Kidney (tissue), 14 donors: ENCODE results near the gene CTRL. TPM values are rescaled to one million over a fixed set of nuclear protein-coding genes. Genes with fewer than 3 reads are reported as not detected.
A peak's percentile ranks its signal among the peaks of the same experiment; 100 is the strongest.

Source experiments
- DNase-seq, 5 donors: peaks; one replicate each; pipeline ENCODE4 v3.0.0-alpha.2; 2013 to 2020
- FAIRE-seq: peaks from 2 replicates; lab custom pipeline; 2012; peaks lifted over from hg19 to GRCh38; lab: Jason Lieb, UNC
- H3K27ac ChIP-seq, 2 donors: one replicate each; pipeline ENCODE4 v1.7.0; 2013; ENCODE audit warnings: low read depth in 2 of 2, low read length in 2 of 2, inconsistent platforms in 1 of 2
- H3K27me3 ChIP-seq: one replicate; pipeline ENCODE4 v1.7.1; 2013; ENCODE audit warnings: low read length, inconsistent platforms; ENCODE audit not compliant: control insufficient read depth, insufficient read depth
- H3K36me3 ChIP-seq, 3 donors: one replicate each; pipeline versions ENCODE4 v1.7.0 to v1.7.1; 2013; ENCODE audit warnings: low read length in 3 of 3, control low read depth in 1 of 3, inconsistent platforms in 1 of 3; ENCODE audit not compliant: insufficient read depth in 3 of 3, control insufficient read depth in 2 of 3
- H3K4me1 ChIP-seq, 3 donors: one replicate each; pipeline versions ENCODE4 v1.7.0 to v1.7.1; 2013; ENCODE audit warnings: low read length in 3 of 3, inconsistent platforms in 1 of 3, low read depth in 1 of 3; ENCODE audit not compliant: control insufficient read depth in 2 of 3, insufficient read depth in 2 of 3
- H3K4me3 ChIP-seq, 3 donors: one replicate each; pipeline versions ENCODE4 v1.7.0 to v1.8.1; 2013; ENCODE audit warnings: low read length in 3 of 3, control low read depth in 1 of 3, inconsistent platforms in 1 of 3
- H3K9ac ChIP-seq, 3 donors: one replicate each; pipeline versions ENCODE4 v1.7.0 to v1.7.1; 2013; ENCODE audit warnings: low read length in 3 of 3, control low read depth in 1 of 3, inconsistent platforms in 1 of 3
- H3K9me3 ChIP-seq, 3 donors: one replicate each; pipeline versions ENCODE4 v1.7.0 to v1.7.1; 2013; ENCODE audit warnings: low read length in 3 of 3, control low read depth in 1 of 3, inconsistent platforms in 1 of 3; ENCODE audit not compliant: control insufficient read depth in 2 of 3, insufficient read depth in 1 of 3
- intact Hi-C: fragments of 100-400 bp; cut with DNase I; formaldehyde crosslinking; loops from one replicate; pipeline ENCODE4 v1.11.1; 2022
- polyA plus RNA-seq: library from polyadenylated mRNA; stranded (reverse); fragments of 350-450 nt; fragmentation: Illumina TruSeq; extraction: RNeasy Lipid Tissue Mini Kit (QIAGEN cat#74804); gene quantifications from one replicate; pipeline ENCODE4 v1.2.3, GENCODE V29; 2014; ENCODE audit warnings: low read depth, low replicate concordance; ENCODE audit not compliant: insufficient read depth
- total RNA-seq: library from RNA; stranded (reverse); fragmentation: NEBNext Ultra II Directional; extraction: Animal tissue kit (Norgen Biotek cat#: 25700); gene quantifications from one replicate; pipeline ENCODE4 v1.2.1, GENCODE V29; 2021
- TF ChIP-seq, protein P1 (sequence below): IDR thresholded peaks from 3 replicates; pipeline ENCODE4 v1.5.1; 2012; ENCODE audit warnings: mild to moderate bottlenecking, moderate library complexity, borderline replicate concordance; ENCODE audit not compliant: insufficient read depth; ENCODE audit errors: extremely low read depth
- donor health status: control.
- donor health status: control.
- donor health status: control.
- donor health status: control.
- donor health status: control.
- donor health status: DM: yes; HTN: yes; CAD: no.
- donor health status: Normal renal cell carcinoma (clear cell type).

Gene CTRL
- total and polyA plus RNA-seq, 2 donors from 2014 or later = 0.69 TPM; not detected in 1

DNA sequence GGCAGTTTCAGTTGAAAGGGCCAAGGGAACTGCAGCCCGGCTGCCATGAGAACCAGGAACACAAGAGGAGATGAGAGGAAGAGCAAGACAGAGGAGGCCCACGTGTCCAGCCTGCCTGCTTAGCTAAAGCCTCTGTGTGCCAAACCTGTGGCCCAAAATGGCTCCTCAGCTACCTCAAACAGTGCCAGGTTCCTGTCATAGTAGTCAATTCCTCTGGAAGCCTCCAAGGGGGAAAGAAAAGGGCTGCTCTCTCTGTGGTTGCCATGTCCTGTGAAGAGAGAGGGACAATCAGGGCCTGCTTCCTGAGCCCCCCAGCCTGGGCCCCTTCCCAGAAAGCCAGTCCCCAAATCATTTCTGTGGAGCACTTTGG, 31.6 kb upstream of the CTRL start:
- Histone ChIP-seq H3K27me3 (no peaks in the 10 kb centered on the region), H3K36me3 (peaks cover 3 to 33% (median 8%) of the 10 kb centered on the region in 3 donors), H3K9me3 (no peaks in the 10 kb centered on the region), H3K4me1 (peaks cover 0 to 41% (median 16%) of the 10 kb centered on the region in 3 donors), H3K9ac (no peak overlapping the region), H3K4me3 (peak overlapping the region in 1 of 3 donors; percentile 20), H3K27ac (no peak overlapping the region)
- intact Hi-C loops = no loop called here
- no peak for DNase-seq
- no peak for FAIRE-seq
- TF ChIP-seq, protein P1, sequence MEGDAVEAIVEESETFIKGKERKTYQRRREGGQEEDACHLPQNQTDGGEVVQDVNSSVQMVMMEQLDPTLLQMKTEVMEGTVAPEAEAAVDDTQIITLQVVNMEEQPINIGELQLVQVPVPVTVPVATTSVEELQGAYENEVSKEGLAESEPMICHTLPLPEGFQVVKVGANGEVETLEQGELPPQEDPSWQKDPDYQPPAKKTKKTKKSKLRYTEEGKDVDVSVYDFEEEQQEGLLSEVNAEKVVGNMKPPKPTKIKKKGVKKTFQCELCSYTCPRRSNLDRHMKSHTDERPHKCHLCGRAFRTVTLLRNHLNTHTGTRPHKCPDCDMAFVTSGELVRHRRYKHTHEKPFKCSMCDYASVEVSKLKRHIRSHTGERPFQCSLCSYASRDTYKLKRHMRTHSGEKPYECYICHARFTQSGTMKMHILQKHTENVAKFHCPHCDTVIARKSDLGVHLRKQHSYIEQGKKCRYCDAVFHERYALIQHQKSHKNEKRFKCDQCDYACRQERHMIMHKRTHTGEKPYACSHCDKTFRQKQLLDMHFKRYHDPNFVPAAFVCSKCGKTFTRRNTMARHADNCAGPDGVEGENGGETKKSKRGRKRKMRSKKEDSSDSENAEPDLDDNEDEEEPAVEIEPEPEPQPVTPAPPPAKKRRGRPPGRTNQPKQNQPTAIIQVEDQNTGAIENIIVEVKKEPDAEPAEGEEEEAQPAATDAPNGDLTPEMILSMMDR = no peak

DNA sequence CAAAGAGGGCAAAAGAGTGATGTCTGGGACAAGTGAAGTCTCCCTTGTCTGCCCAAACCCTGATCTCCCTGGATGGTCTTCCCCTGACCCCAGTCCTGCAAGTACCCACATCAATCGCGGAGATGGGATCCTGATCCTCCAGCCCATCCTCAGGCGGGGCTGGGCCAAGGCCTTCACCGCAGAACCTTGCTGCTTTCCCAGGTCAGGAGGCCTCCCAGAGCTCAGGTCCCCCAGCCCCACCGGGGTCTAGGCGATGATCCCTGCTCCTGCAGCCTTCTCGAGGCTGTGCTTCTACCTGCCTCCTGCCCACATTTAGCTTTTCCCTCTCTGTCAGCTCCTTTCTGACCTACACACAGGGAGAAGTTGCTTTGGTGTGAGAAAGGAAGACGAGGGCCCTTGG, 30.5 kb upstream of the CTRL start:
- no peaks in the 10 kb centered on the region for H3K9me3 ChIP-seq
- H3K4me3 ChIP-seq = no peak overlapping the region
- peaks cover 3 to 38% (median 10%) of the 10 kb centered on the region in 3 donors for H3K36me3 ChIP-seq
- H3K27ac ChIP-seq = no peak overlapping the region
- TF ChIP-seq, protein P1 = no peak
- no peak for DNase-seq
- intact Hi-C loops = no loop called here
- no peaks in the 10 kb centered on the region for H3K27me3 ChIP-seq
- H3K9ac ChIP-seq = no peak overlapping the region
- H3K4me1 ChIP-seq = peaks cover 0 to 37% (median 16%) of the 10 kb centered on the region in 3 donors
- no peak for FAIRE-seq

DNA sequence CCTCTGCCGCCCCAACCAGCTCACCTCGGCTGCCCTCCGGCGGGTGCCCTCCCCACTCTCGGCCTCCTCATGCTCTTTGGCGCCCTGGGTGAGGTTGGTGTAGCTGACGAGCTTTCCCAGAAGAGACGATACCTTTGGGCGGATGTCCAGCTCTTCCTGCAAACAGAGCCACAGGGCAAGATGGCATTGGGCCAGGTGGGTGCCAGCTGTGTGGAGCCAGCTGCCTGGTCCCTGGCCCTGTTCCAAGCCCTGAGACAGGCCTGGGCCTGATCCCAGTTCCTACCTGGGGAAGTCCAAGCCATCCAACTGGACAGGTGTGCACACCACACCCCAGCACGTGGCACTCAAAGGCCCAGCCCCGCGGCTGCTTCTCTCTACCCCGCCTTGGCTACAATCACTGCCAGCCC, 29.9 kb upstream of the CTRL start:
- Histone ChIP-seq H3K27me3 (no peaks in the 10 kb centered on the region), H3K4me3 (no peak overlapping the region), H3K4me1 (peaks cover 0 to 32% (median 15%) of the 10 kb centered on the region in 3 donors), H3K9me3 (no peaks in the 10 kb centered on the region), H3K9ac (no peak overlapping the region), H3K36me3 (peaks cover 3 to 38% (median 10%) of the 10 kb centered on the region in 3 donors), H3K27ac (no peak overlapping the region)
- peak in 1 of 5 donors; percentile 98 for DNase-seq
- TF ChIP-seq, protein P1 = no peak
- intact Hi-C loops = no loop called here
- FAIRE-seq = no peak
